ENCODE data around the gene FREY1.
"Not testable (repeated sequence)": the region's sequence is repeated elsewhere in the genome, so short reads cannot be mapped to it uniquely, and the experiment has no call there.

- not testable (repeated sequence) for TF ChIP-seq POLR2AphosphoS5, POLR2A (IDR thresholded peaks at IDR 0.05; ENCODE audit: low read depth, low read length)
These were observed 6.8 kb downstream of the FREY1 start for GRCh38 chr11:45900175-45900800.

Measured in GM12892 (cell line).